Keratinocyte (primary cell): ENCODE data around the gene PARD3. TPM values are rescaled to one million over a fixed set of nuclear protein-coding genes. Genes with fewer than 3 reads are reported as not detected.

Experiments
- DNase-seq: peaks from one replicate; pipeline ENCODE4 v3.0.0-alpha.2; 2011; ENCODE audit warnings: low read depth, missing footprints, low spot score
- FAIRE-seq: peaks from 2 replicates; lab custom pipeline; 2011; peaks lifted over from hg19 to GRCh38; lab: Jason Lieb, UNC
- H2AFZ ChIP-seq: 2 replicates; pipeline ENCODE4 v1.6.0; 2012; ENCODE audit warnings: low read length, control low read depth, inconsistent platforms; ENCODE audit not compliant: control insufficient read depth
- H3K27ac ChIP-seq: 2 replicates; pipeline ENCODE4 v1.5.1; 2011; ENCODE audit warnings: low read length; ENCODE audit not compliant: control insufficient read depth, insufficient read depth
- H3K27me3 ChIP-seq: 3 replicates; pipeline ENCODE4 v1.6.0; 2011; ENCODE audit warnings: low read length; ENCODE audit not compliant: control insufficient read depth, insufficient read depth; ENCODE audit errors: extremely low read depth
- H3K36me3 ChIP-seq, 2 experiments: 2 replicates in 1 of 2; 3 replicates in 1 of 2; pipeline ENCODE4 v1.5.1; 2011; ENCODE audit warnings: low read length in 2 of 2, mild to moderate bottlenecking in 1 of 2; ENCODE audit not compliant: control insufficient read depth in 2 of 2, insufficient read depth in 2 of 2; ENCODE audit errors: extremely low read depth in 1 of 2
- H3K4me1 ChIP-seq: 3 replicates; pipeline ENCODE4 v1.5.1; 2011; ENCODE audit warnings: low read length; ENCODE audit not compliant: control insufficient read depth, insufficient read depth; ENCODE audit errors: extremely low read depth
- H3K4me2 ChIP-seq: 3 replicates; pipeline ENCODE4 v1.6.0; 2011; ENCODE audit warnings: low read depth, low read length; ENCODE audit not compliant: control insufficient read depth, insufficient read depth; ENCODE audit errors: extremely low read depth
- H3K4me3 ChIP-seq, 3 experiments: fragments of 200-600 bp in 1 of 3; sonication (generic) in 1 of 3; 2 replicates in 2 of 3; 3 replicates in 1 of 3; pipeline ENCODE4 v1.5.1; 2011 to 2016; ENCODE audit warnings: low read length in 3 of 3, mild to moderate bottlenecking in 3 of 3, control low read depth in 2 of 3, inconsistent platforms in 1 of 3, low read depth in 1 of 3, mixed read lengths in 1 of 3, mixed run types in 1 of 3, moderate library complexity in 1 of 3; ENCODE audit not compliant: control insufficient read depth in 2 of 3, insufficient read depth in 2 of 3; ENCODE audit errors: extremely low read depth in 1 of 3
- H3K79me2 ChIP-seq: 2 replicates; pipeline ENCODE4 v1.6.0; 2012; ENCODE audit warnings: low read length; ENCODE audit not compliant: control insufficient read depth, insufficient read depth
- H3K9ac ChIP-seq: 3 replicates; pipeline ENCODE4 v1.6.0; 2011; ENCODE audit warnings: low read length; ENCODE audit not compliant: control insufficient read depth, insufficient read depth; ENCODE audit errors: extremely low read depth
- H3K9me1 ChIP-seq: 3 replicates; pipeline ENCODE4 v1.6.0; 2011; ENCODE audit warnings: low read length; ENCODE audit not compliant: control insufficient read depth, insufficient read depth; ENCODE audit errors: extremely low read depth
- H3K9me3 ChIP-seq: 2 replicates; pipeline ENCODE4 v1.5.1; 2012; ENCODE audit warnings: low read depth, low read length; ENCODE audit not compliant: control insufficient read depth
- H4K20me1 ChIP-seq: 3 replicates; pipeline ENCODE4 v1.6.0; 2011; ENCODE audit warnings: low read length; ENCODE audit not compliant: control insufficient read depth, insufficient read depth; ENCODE audit errors: extremely low read depth
- EZH2 ChIP-seq: IDR thresholded peaks from one replicate; pipeline ENCODE4 v1.6.1; 2012; ENCODE audit warnings: inconsistent platforms, mild to moderate bottlenecking, low read length, moderate library complexity
- dilution Hi-C: fragments of 300-500 bp; cut with MboI; formaldehyde crosslinking; loops from one replicate; pipeline ENCODE4 v1.7.0; 2020; ENCODE audit warnings: low sequenced_read_pairs; ENCODE audit not compliant: extremely low pct_ligation_motif_present
- polyA plus RNA-seq, 5 experiments: library from polyadenylated mRNA; depleted of rRNA in 3 of 5; stranded (reverse) in 3 of 5; stranded (forward) in 1 of 5; unstranded in 1 of 5; fragments of >200 nt; gene quantifications; 1 replicate in 1 of 5; 2 replicates in 3 of 5; 3 replicates in 1 of 5; pipeline versions ENCODE4 v1.2.1 to v1.2.3, GENCODE V29; 2011 to 2012; ENCODE audit warnings: missing spikeins in 2 of 5, low read depth in 1 of 5, low replicate concordance in 1 of 5
- TF ChIP-seq, protein P1 (sequence below), 3 experiments: IDR thresholded peaks in 1 of 3; conservative IDR thresholded peaks in 1 of 3; optimal IDR thresholded peaks in 1 of 3; 2 replicates in 2 of 3; 3 replicates in 1 of 3; pipeline versions ENCODE3 to v1.5.1; 2011; ENCODE audit warnings: low read length in 3 of 3, mild to moderate bottlenecking in 3 of 3, moderate library complexity in 2 of 3, control low read depth in 1 of 3, inconsistent platforms in 1 of 3; ENCODE audit not compliant: insufficient read depth in 2 of 3; ENCODE audit errors: extremely low read depth in 1 of 3

PARD3 gene
- polyA plus RNA-seq, 1 donor (not counting 4 experiments of a cell fraction or from before 2014, with no cell fraction given): 46.4 TPM

DNA sequence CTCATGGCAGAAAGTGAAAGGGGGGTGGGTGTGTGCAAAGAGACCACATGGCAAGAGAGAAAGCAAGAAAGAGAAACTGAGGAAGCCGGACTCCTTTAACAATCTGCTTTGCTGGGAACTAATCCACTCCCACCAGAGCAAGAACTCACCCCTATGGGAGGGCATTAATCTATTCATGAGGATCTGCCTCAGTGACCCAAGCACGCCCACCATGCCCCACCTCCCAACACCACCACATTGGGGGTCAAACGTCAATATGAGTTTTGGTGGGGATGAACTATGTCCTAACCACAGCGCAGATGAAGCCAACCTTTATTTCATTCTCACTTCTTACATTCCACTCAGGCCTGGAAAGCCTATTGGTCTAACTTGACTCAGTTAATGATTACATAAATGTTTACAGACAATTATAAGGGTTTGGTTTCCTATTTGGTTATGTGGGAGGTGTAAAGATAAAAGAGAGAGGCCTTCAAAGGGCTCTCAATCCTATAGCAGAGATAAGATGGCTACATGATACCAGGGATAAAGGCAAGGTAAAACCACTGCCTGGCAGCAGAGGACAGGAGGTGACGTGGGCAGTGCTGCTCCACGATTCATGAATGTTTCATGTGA, 601.8 kb downstream of the PARD3 start:
- Histone ChIP-seq H2AFZ (no peak overlapping the region), H3K27ac (no peak overlapping the region), H3K4me1 (no peaks in the 10 kb centered on the region), H3K4me3 (no peak overlapping the region), H3K9ac (no peak overlapping the region), H3K9me3 (no peaks in the 10 kb centered on the region), H4K20me1 (no peaks in the 10 kb centered on the region), H3K27me3 (no peaks in the 10 kb centered on the region), H3K79me2 (no peaks in the 10 kb centered on the region), H3K36me3 (no peaks in the 10 kb centered on the region), H3K4me2 (no peak overlapping the region), H3K9me1 (no peaks in the 10 kb centered on the region)
- FAIRE-seq (no peak), DNase-seq (no peak)
- TF ChIP-seq, protein P1, sequence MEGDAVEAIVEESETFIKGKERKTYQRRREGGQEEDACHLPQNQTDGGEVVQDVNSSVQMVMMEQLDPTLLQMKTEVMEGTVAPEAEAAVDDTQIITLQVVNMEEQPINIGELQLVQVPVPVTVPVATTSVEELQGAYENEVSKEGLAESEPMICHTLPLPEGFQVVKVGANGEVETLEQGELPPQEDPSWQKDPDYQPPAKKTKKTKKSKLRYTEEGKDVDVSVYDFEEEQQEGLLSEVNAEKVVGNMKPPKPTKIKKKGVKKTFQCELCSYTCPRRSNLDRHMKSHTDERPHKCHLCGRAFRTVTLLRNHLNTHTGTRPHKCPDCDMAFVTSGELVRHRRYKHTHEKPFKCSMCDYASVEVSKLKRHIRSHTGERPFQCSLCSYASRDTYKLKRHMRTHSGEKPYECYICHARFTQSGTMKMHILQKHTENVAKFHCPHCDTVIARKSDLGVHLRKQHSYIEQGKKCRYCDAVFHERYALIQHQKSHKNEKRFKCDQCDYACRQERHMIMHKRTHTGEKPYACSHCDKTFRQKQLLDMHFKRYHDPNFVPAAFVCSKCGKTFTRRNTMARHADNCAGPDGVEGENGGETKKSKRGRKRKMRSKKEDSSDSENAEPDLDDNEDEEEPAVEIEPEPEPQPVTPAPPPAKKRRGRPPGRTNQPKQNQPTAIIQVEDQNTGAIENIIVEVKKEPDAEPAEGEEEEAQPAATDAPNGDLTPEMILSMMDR (optimal IDR thresholded peaks at IDR 0.05 in 1 of 3, IDR thresholded peaks at IDR 0.05 in 1 of 3, conservative IDR thresholded peaks at IDR 0.05 in 1 of 3; ENCODE audit: extremely low read depth in 1 of 3, insufficient read depth in 2 of 3, low read length in 3 of 3): no peak
- no peak for TF ChIP-seq EZH2
- dilution Hi-C loops: no loop called here

- H3K36me3 ChIP-seq: no peaks in the 10 kb centered on the region
- H3K4me3 ChIP-seq: no peak overlapping the region
- H3K27me3 ChIP-seq: no peaks in the 10 kb centered on the region
- H3K9me3 ChIP-seq: no peaks in the 10 kb centered on the region
- dilution Hi-C loops: no loop called here
- no peaks in the 10 kb centered on the region for H3K4me1 ChIP-seq
- DNase-seq: no peak
- H3K79me2 ChIP-seq: no peaks in the 10 kb centered on the region
- no peaks in the 10 kb centered on the region for H3K9me1 ChIP-seq
- FAIRE-seq: no peak
- no peak overlapping the region for H3K9ac ChIP-seq
- H3K27ac ChIP-seq: no peak overlapping the region
- TF ChIP-seq EZH2: no peak
- TF ChIP-seq, protein P1 (optimal IDR thresholded peaks at IDR 0.05 in 1 of 3, IDR thresholded peaks at IDR 0.05 in 1 of 3, conservative IDR thresholded peaks at IDR 0.05 in 1 of 3; ENCODE audit: extremely low read depth in 1 of 3, insufficient read depth in 2 of 3, low read length in 3 of 3): no peak
- H2AFZ ChIP-seq: no peak overlapping the region
- no peak overlapping the region for H3K4me2 ChIP-seq
- H4K20me1 ChIP-seq: no peaks in the 10 kb centered on the region
Observed at GRCh38 chr10:34207343-34207742, 607.8 kb downstream of the PARD3 start.
